Stimulated activated CD8-positive, alpha-beta memory T cell treated with anti-CD3 and anti-CD28 coated beads, Interleukin-12 subunit alpha, Interleukin-12 subunit beta, amount 100 ng/mL, for 1 hour (primary cell): ENCODE data around the gene TPRG1L.
"Not testable (repeated sequence)": the region's sequence is repeated elsewhere in the genome, so short reads cannot be mapped to it uniquely, and the experiment has no call there.

Source experiments
- DNase-seq: peaks from one replicate; pipeline ENCODE4 v3.0.0-alpha.2; 2020; ENCODE audit warnings: low read depth

Gene TPRG1L

GRCh38 chr1:3624200-3625136 is at the start of gene TPRG1L:
TSS of gene TPRG1L (plus strand) at chr1:3625015. CDS start at chr1:3625073, 58 bp downstream.
- peak; percentile 97 for DNase-seq

GRCh38 chr1:3575515-3575914 is 49.3 kb upstream of the TPRG1L start:
- DNase-seq = not testable (repeated sequence)

GRCh38 chr1:3575993-3576392 is 48.8 kb upstream of the TPRG1L start:
- no peak for DNase-seq

GRCh38 chr1:3577300-3577699 is 47.5 kb upstream of the TPRG1L start:
- DNase-seq = no peak

GRCh38 chr1:3577711-3578432 is 46.9 kb upstream of the TPRG1L start:
- DNase-seq = no peak

- DNase-seq = no peak
These were observed 46.4 kb upstream of the TPRG1L start for GRCh38 chr1:3578433-3578805.

GRCh38 chr1:3578906-3579305 is 45.9 kb upstream of the TPRG1L start:
- DNase-seq = no peak

GRCh38 chr1:3579626-3580025 is 45.2 kb upstream of the TPRG1L start:
- no peak for DNase-seq

GRCh38 chr1:3580231-3580630 is 44.6 kb upstream of the TPRG1L start:
- no peak for DNase-seq

GRCh38 chr1:3581296-3582036 is 43.3 kb upstream of the TPRG1L start:
- no peak for DNase-seq

GRCh38 chr1:3583751-3584150 is 41.1 kb upstream of the TPRG1L start:
- not testable (repeated sequence) for DNase-seq

GRCh38 chr1:3584915-3585314 is 39.9 kb upstream of the TPRG1L start:
- DNase-seq = no peak

GRCh38 chr1:3585353-3585868 is 39.4 kb upstream of the TPRG1L start:
- not testable (repeated sequence) for DNase-seq

GRCh38 chr1:3585940-3586568 is 38.8 kb upstream of the TPRG1L start:
- DNase-seq = no peak

GRCh38 chr1:3586986-3587759 is 37.6 kb upstream of the TPRG1L start:
- no peak for DNase-seq

- no peak for DNase-seq
These were observed 36.4 kb upstream of the TPRG1L start for GRCh38 chr1:3588395-3588794.

- DNase-seq = no peak
These were observed 34.6 kb upstream of the TPRG1L start for GRCh38 chr1:3590139-3590763.

- DNase-seq = no peak
These were observed 33.6 kb upstream of the TPRG1L start for GRCh38 chr1:3590951-3591865.

GRCh38 chr1:3593334-3593733 is 31.5 kb upstream of the TPRG1L start:
- DNase-seq = no peak
